Mesodermal cell (in vitro differentiated cells): ENCODE results near the gene CALML6.

Experiments
- H3K27ac ChIP-seq: 2 replicates; pipeline ENCODE4 v1.7.0; 2013; ENCODE audit warnings: mild to moderate bottlenecking, low read depth, low read length, moderate library complexity; ENCODE audit not compliant: severe bottlenecking
- H3K36me3 ChIP-seq: 2 replicates; pipeline ENCODE4 v1.7.1; 2013; ENCODE audit warnings: mild to moderate bottlenecking, low read length, moderate library complexity; ENCODE audit not compliant: control insufficient read depth, insufficient read depth
- H3K4me1 ChIP-seq: one replicate; pipeline ENCODE4 v1.7.1; 2013; ENCODE audit warnings: mild to moderate bottlenecking, low read length; ENCODE audit not compliant: insufficient read depth, control insufficient read depth, poor library complexity, severe bottlenecking
- H3K4me3 ChIP-seq: 2 replicates; pipeline ENCODE4 v1.7.0; 2013; ENCODE audit warnings: low read length, control low read depth, mild to moderate bottlenecking; ENCODE audit not compliant: insufficient read depth, poor library complexity, severe bottlenecking; ENCODE audit errors: extremely low read depth
- H3K9me3 ChIP-seq: 2 replicates; pipeline ENCODE4 v1.7.1; 2013; ENCODE audit warnings: mild to moderate bottlenecking, low read length, moderate library complexity; ENCODE audit not compliant: control insufficient read depth
- WGBS, 2 experiments: methylation state at CpG; one replicate each; pipeline ENCODE4 v1.1.5; 2013; ENCODE audit warnings: missing lambda C conversion rate in 2 of 2; ENCODE audit not compliant: insufficient coverage in 2 of 2; 5-methylcytosine and 5-hydroxymethylcytosine counted together

Gene CALML6

GRCh38 chr1:1947493-1947892 lies 32.4 kb downstream of the CALML6 start:
- H3K36me3 ChIP-seq = no peaks in the 10 kb centered on the region
- no peak overlapping the region for H3K27ac ChIP-seq
- H3K4me1 ChIP-seq = no peaks in the 10 kb centered on the region
- no peaks in the 10 kb centered on the region for H3K9me3 ChIP-seq
- H3K4me3 ChIP-seq = no peak overlapping the region
- 80 to 85% methylated on average over 14 of the region's 14 CpGs for WGBS, 2 experiments

GRCh38 chr1:1948783-1949182 lies 33.7 kb downstream of the CALML6 start:
- no CpG with 5 or more reads among the region's 1 CpG for WGBS, 2 experiments
- H3K9me3 ChIP-seq = no peaks in the 10 kb centered on the region
- no peak overlapping the region for H3K27ac ChIP-seq
- no peak overlapping the region for H3K4me3 ChIP-seq
- H3K36me3 ChIP-seq = no peaks in the 10 kb centered on the region
- no peaks in the 10 kb centered on the region for H3K4me1 ChIP-seq

- H3K27ac ChIP-seq = no peak overlapping the region
- no peak overlapping the region for H3K4me3 ChIP-seq
- no peaks in the 10 kb centered on the region for H3K4me1 ChIP-seq
- no peaks in the 10 kb centered on the region for H3K36me3 ChIP-seq
- H3K9me3 ChIP-seq = no peaks in the 10 kb centered on the region
- WGBS, 2 experiments = 86 to 94% methylated on average over 2 of the region's 5 CpGs
Observed at GRCh38 chr1:1950940-1951339, 35.9 kb downstream of the CALML6 start.

GRCh38 chr1:1954015-1954414 lies 39.0 kb downstream of the CALML6 start:
- Histone ChIP-seq H3K36me3 (no peaks in the 10 kb centered on the region), H3K4me1 (peaks cover 8% of the 10 kb centered on the region), H3K9me3 (no peaks in the 10 kb centered on the region), H3K4me3 (no peak overlapping the region), H3K27ac (no peak overlapping the region)
- 89 to 92% methylated on average over 7 of the region's 9 CpGs for WGBS, 2 experiments

- WGBS, 2 experiments = 88 to 89% methylated on average over 45 to 46 of the region's 46 CpGs
- Histone ChIP-seq H3K9me3 (no peaks in the 10 kb centered on the region), H3K36me3 (no peaks in the 10 kb centered on the region), H3K4me3 (no peak overlapping the region), H3K4me1 (peaks cover 9% of the 10 kb centered on the region), H3K27ac (no peak overlapping the region)
Observed at GRCh38 chr1:1954831-1955441, 39.9 kb downstream of the CALML6 start.

GRCh38 chr1:1955621-1956094 lies 40.6 kb downstream of the CALML6 start:
- H3K4me3 ChIP-seq = no peak overlapping the region
- H3K36me3 ChIP-seq = no peaks in the 10 kb centered on the region
- peaks cover 16% of the 10 kb centered on the region for H3K4me1 ChIP-seq
- H3K27ac ChIP-seq = no peak overlapping the region
- WGBS, 2 experiments = 79 to 82% methylated on average over 11 of the region's 14 CpGs
- no peaks in the 10 kb centered on the region for H3K9me3 ChIP-seq

GRCh38 chr1:1956101-1956500 lies 41.0 kb downstream of the CALML6 start:
- H3K36me3 ChIP-seq = no peaks in the 10 kb centered on the region
- H3K27ac ChIP-seq = no peak overlapping the region
- no peak overlapping the region for H3K4me3 ChIP-seq
- H3K4me1 ChIP-seq = peaks cover 21% of the 10 kb centered on the region
- 87 to 91% methylated on average over 6 to 7 of the region's 7 CpGs for whole genome bisulfite sequencing, 2 experiments
- H3K9me3 ChIP-seq = no peaks in the 10 kb centered on the region

- no peaks in the 10 kb centered on the region for H3K36me3 ChIP-seq
- 90 to 94% methylated on average over 37 to 38 of the region's 38 CpGs for WGBS, 2 experiments
Observed at GRCh38 chr1:1956586-1957532, 41.8 kb downstream of the CALML6 start.

GRCh38 chr1:1957533-1957961 lies 42.5 kb downstream of the CALML6 start:
- H3K27ac ChIP-seq = no peak overlapping the region
- WGBS, 2 experiments = 84 to 89% methylated on average over 14 to 20 of the region's 22 CpGs
- no peak overlapping the region for H3K4me3 ChIP-seq
- H3K36me3 ChIP-seq = no peaks in the 10 kb centered on the region
- H3K9me3 ChIP-seq = no peaks in the 10 kb centered on the region
- H3K4me1 ChIP-seq = peaks cover 28% of the 10 kb centered on the region

More at GRCh38 chr1:1956586-1957532, 41.8 kb downstream of the CALML6 start:
- no peak overlapping the region for H3K27ac ChIP-seq
- peaks cover 27% of the 10 kb centered on the region for H3K4me1 ChIP-seq
- H3K9me3 ChIP-seq = no peaks in the 10 kb centered on the region
- H3K4me3 ChIP-seq = no peak overlapping the region

GRCh38 chr1:1958071-1958541 lies 43.0 kb downstream of the CALML6 start:
- peaks cover 28% of the 10 kb centered on the region for H3K4me1 ChIP-seq
- no peak overlapping the region for H3K27ac ChIP-seq
- WGBS, 2 experiments = 91 to 94% methylated on average over 29 of the region's 29 CpGs
- no peaks in the 10 kb centered on the region for H3K9me3 ChIP-seq
- H3K36me3 ChIP-seq = no peaks in the 10 kb centered on the region
- H3K4me3 ChIP-seq = no peak overlapping the region
